ENCODE results near the gene ANKUB1.

DNA sequence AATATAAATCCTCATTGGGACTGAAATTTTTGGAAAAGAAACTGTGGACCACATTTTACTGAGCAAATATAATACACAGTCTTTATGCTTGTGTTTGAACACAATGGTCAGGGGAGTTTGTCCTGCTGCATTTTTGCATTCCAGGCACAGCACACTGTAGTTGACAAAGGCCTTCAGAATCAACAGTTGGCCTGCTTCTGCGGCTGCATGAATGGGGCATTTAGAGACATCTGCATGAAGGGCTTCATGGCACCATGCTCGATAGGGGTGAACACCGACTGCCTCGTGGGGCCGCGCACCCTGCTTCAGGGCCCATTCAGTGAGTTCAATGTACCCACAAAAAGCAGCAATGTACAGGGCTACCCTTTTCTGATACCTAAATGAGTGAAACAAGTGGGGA is 24.6 kb downstream of the ANKUB1 start:
- TF ChIP-seq POLR2AphosphoS5 (IDR thresholded peaks at IDR 0.05; ENCODE audit: low read depth, low read length) = no peak
- no peak for TF ChIP-seq TAF1 (IDR thresholded peaks at IDR 0.05; ENCODE audit: borderline replicate concordance, insufficient read depth, low read length)
- no peak for TF ChIP-seq SIN3A (IDR thresholded peaks at IDR 0.05; ENCODE audit: borderline replicate concordance, insufficient read depth, low read length)

All from PFSK-1 (cell line).